ENCODE measurements around the gene GRIN3B.

DNA sequence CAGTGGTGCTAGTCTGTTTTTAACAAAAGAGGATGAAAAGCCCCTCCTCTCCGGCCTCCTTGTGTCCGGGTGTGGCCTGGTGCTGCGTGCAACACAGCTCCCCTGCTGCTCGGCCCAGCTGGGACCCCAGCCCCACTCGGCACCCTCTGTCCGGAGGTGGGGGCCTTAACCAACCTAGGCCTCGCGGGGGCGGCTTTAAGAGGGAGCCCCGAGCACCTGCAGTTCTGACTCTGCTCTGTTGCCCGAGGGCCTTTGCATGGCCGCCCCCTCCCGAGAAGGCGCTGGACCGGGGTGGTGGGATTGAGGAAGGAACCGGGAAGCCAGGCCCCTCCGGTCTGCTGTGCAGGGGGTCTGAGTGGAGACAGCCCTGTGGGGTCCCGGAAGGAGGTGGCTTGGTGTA is 5.7 kb upstream of the GRIN3B start:
- TF ChIP-seq, protein P1, sequence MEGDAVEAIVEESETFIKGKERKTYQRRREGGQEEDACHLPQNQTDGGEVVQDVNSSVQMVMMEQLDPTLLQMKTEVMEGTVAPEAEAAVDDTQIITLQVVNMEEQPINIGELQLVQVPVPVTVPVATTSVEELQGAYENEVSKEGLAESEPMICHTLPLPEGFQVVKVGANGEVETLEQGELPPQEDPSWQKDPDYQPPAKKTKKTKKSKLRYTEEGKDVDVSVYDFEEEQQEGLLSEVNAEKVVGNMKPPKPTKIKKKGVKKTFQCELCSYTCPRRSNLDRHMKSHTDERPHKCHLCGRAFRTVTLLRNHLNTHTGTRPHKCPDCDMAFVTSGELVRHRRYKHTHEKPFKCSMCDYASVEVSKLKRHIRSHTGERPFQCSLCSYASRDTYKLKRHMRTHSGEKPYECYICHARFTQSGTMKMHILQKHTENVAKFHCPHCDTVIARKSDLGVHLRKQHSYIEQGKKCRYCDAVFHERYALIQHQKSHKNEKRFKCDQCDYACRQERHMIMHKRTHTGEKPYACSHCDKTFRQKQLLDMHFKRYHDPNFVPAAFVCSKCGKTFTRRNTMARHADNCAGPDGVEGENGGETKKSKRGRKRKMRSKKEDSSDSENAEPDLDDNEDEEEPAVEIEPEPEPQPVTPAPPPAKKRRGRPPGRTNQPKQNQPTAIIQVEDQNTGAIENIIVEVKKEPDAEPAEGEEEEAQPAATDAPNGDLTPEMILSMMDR (IDR thresholded peaks at IDR 0.05; ENCODE audit: low read depth, low read length, poor library complexity, severe bottlenecking): no peak
- TF ChIP-seq EZH2phosphoT487 (IDR thresholded peaks at IDR 0.05; ENCODE audit: borderline replicate concordance, low read length): no peak

Data from DOHH2 (cell line).